HG02623 (cell line): ENCODE measurements around the gene THRA.

Experiments
- ATAC-seq: cut with Tn5 transposase; IDR thresholded peaks from one replicate; pipeline ENCODE4 v1.9.1; 2021; ENCODE audit warnings: moderate library complexity; ENCODE audit not compliant: unreplicated experiment

Gene THRA

DNA sequence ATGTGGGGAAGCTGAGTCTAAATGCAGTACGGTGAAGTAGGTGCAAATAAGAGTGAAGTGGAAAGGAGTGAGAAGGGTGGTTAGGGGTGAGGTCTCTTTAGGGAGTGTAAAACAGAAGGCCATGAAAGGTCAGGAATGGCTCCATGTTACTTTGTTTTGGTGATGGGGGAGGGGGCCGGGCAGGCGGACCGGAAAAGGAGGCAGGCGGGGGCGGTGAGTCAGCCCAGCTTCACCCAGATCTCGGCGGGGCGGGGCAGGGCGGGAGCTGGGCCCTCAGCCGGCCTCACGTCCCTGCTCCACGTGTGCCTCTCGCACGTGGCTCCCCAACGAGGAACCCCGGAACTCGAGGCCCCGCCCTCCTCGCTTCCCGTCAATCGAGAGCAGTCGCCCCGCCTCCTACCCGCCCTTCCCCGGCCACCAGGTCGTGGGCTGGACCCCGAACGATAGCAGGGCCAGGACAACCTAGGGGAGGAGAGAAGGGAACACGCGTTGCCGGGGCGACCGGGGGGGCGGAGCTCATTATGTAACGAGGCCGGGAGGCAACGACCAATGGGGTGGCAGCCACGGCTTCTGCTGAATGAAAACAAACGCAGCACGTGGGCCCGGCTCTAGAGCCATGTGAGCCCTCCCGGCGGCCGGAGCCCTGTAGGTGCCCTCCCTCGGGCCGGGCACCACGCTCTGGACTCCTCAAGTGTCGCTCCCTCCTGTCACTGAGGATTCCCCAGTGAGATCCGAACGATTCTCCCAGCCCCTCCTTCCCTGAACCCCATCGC, 36.3 kb downstream of the THRA start:
- ATAC-seq: peak; percentile 56

- no peak for ATAC-seq
Measured at GRCh38 chr17:40099619-40100418, 37.1 kb downstream of the THRA start.

DNA sequence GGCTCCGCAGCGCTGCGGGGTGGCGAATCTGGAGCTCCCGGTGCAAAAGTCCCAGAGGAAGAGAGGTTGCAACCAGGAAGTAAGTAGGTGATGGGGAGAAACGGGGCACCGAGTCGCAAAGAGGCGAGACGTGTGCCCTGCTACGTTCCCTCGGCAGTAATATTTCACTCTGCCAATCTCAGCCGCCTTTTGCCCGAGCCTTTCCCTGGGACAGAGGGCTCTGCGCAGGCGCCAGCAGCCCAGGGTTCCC, 37.6 kb downstream of the THRA start, which contains the start of gene NR1D1:
Gene NR1D1 (minus strand): TSS at position 171 of the 250 bp plus-strand sequence. CDS start 495 bp downstream, outside the sequence.
- no peak for ATAC-seq

GRCh38 chr17:40100669-40101366, 38.1 kb downstream of the THRA start:
- no peak for ATAC-seq

GRCh38 chr17:40101367-40102210, 38.8 kb downstream of the THRA start:
- no peak for ATAC-seq

- ATAC-seq: no peak
Measured at GRCh38 chr17:40103071-40103661, 40.4 kb downstream of the THRA start.

GRCh38 chr17:40103688-40104087, 40.9 kb downstream of the THRA start:
- no peak for ATAC-seq

DNA sequence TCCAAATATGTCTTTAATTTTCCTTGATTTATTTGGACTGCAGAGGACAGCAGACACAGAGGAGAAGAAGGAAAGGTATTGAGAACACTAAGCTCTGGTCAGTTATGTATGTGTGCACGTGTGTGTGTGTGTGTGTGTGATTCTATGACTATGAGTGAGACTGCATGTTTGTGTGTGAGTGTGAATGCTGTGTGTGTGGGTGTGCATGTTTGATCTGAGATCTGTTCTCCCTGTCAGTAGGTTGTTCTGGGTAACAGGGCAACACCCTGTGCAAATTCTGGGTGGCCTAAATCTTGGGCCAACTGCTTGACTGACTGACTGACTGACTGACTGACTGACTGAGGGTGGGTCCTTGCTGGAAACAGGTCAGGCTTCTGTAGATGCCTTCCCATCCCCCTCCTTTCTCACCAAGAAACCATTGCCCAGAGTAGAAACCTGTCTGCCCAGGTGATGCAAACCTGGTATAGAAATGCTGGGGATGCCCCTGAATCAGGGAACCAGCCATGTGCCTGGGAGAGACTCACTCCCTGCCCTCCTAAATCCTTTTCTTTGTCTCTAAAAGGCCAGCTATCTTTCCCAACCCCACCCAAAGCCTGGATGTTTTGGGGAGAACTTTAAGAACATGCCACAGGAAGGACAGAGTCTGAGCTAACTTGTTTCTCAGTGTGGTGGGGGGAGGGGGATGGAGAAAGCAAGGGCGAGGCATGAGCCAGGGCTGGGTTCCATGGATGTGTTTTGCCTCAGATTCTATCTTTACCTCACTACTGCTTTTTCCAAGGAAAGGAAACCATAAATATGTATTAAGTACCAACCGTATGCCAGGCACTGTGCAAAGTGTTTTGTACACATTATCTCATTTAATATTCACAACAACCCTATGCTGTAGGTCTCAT, 42.1 kb downstream of the THRA start:
- no peak for ATAC-seq

GRCh38 chr17:40105861-40106759, 43.3 kb downstream of the THRA start:
- no peak for ATAC-seq

- ATAC-seq: no peak
Measured at GRCh38 chr17:40106760-40107521, 44.2 kb downstream of the THRA start.

DNA sequence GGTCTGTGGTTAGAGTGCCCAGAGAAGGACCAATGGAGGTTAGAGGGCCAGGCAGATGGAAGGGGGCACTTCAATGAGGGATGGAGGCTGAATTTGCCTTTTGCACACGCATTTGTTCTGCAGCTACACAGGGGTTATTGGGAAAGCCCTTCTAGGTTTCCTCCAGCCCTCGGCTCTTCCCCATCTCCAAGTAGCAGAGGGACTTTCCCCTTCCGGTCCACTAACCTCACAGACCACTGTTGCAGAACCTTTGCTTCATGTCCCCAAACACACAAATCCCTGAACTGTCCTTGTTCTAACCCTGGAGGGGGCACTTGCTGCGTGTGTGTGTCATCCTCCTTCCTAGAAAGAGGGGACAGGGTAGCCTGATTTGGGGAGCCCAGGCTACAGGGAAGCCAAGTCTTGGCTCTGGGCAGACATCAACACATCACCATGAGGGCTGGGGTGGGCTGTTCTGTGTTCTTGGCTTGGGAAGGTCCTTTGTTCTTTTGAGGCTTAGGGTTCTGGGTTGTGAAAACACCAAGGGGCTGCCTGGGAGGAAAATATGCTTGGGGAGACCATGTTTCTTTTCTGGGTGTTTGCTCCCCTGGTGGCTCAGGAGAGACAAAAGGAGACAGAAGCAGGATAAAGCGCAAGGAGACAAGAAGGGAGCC, 44.9 kb downstream of the THRA start:
- no peak for ATAC-seq

GRCh38 chr17:40108970-40109824, 46.4 kb downstream of the THRA start:
- ATAC-seq: no peak

GRCh38 chr17:40110026-40110845, 47.5 kb downstream of the THRA start:
- no peak for ATAC-seq

- no peak for ATAC-seq
Measured at GRCh38 chr17:40111221-40112128, 48.7 kb downstream of the THRA start.
